GM12874 (cell line): ENCODE measurements around the gene TMTC1.

Source experiments
- CTCF ChIP-seq: IDR thresholded peaks from 2 replicates; pipeline ENCODE4 v1.5.1; 2011; ENCODE audit warnings: low read depth, mild to moderate bottlenecking, control low read depth, low read length, moderate library complexity; ENCODE audit not compliant: insufficient read depth

Gene TMTC1

GRCh38 chr12:29695800-29696199, 87.9 kb downstream of the TMTC1 start:
- TF ChIP-seq CTCF: no peak

- no peak for TF ChIP-seq CTCF
Measured at GRCh38 chr12:29695026-29695425, 88.7 kb downstream of the TMTC1 start.

- TF ChIP-seq CTCF: no peak
Measured at GRCh38 chr12:29694002-29694401, 89.7 kb downstream of the TMTC1 start.

- TF ChIP-seq CTCF: no peak
Measured at GRCh38 chr12:29692237-29692636, 91.5 kb downstream of the TMTC1 start.

- TF ChIP-seq CTCF: no peak
Measured at GRCh38 chr12:29691161-29691854, 92.4 kb downstream of the TMTC1 start.

- no peak for TF ChIP-seq CTCF
Measured at GRCh38 chr12:29690728-29691127, 93.0 kb downstream of the TMTC1 start.

GRCh38 chr12:29688914-29689313, 94.8 kb downstream of the TMTC1 start:
- no peak for TF ChIP-seq CTCF
